ENCODE data around the gene MYCL. TPM values are rescaled to one million over a fixed set of nuclear protein-coding genes. Genes with fewer than 3 reads are reported as not detected.
A peak's percentile ranks its signal among the peaks of the same experiment; 100 is the strongest.

Gene MYCL
- total and polyA plus RNA-seq, 2 of the 13 experiments (the other 11 are each of a cell fraction or from before 2014, with no cell fraction given) = 0.31 to 1.7 TPM

DNA sequence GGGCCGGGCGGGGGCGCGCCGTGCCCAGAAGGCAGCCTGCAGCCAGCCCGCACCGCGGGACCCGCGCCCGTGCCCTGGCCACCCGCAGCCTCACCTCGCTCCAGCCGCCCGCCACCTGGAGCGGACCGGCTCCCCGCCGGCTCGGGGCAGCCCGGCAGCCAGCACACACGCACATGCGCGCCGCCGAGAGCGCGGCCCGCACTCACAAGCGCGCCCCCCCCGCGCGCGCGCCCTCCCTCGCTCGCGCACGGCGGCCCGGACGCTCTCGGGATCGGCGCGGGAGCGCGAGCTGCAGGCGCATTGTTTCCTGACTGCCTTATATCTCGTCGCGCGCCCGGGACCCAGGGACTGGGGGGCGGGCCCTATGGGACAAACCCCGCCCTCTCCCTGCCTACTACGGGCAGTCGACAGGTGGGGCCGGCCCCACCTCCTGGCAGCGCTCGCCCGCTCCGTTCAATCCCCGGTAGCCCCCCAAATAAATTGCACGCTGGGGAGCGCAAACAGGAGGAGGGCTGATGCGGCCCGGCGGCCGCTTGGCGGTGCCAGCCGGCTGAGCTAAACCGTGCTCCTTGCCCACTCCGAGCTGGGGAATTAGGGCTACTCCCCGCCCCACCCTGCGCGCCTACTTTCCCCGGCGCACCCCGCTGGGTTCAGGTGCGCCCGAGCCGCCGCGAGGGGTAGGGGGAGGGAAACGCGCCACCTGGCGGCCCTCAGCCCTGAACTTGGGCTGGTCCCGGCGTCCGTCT is at the start of gene MYCL (continued):
- TF ChIP-seq ZNF136 (CRISPR knock-in tag; IDR thresholded peaks at IDR 0.05; ENCODE audit: low read depth) (no peak), ZNF772 (CRISPR knock-in tag; IDR thresholded peaks at IDR 0.05) (no peak), ZNF335 (CRISPR knock-in tag; IDR thresholded peaks at IDR 0.05) (no peak), PHF5A (CRISPR knock-in tag; IDR thresholded peaks at IDR 0.05; ENCODE audit: low read depth, unreplicated experiment) (no peak), HNRNPL (IDR thresholded peaks at IDR 0.05; ENCODE audit: low read depth, low read length) (peak; percentile 63; the same call in 1 of the 2 replicates), PTBP1 (IDR thresholded peaks at IDR 0.05; ENCODE audit: low read depth, low read length, poor library complexity, severe bottlenecking) (no peak), ZNF589 (CRISPR knock-in tag; conservative IDR thresholded peaks at IDR 0.05) (no peak), TP53 (CRISPR knock-in tag; conservative IDR thresholded peaks at IDR 0.05) (0 out of 2 replicates have a peak, but pooled peaks have one; percentile 56), ZNF644 (CRISPR knock-in tag; IDR thresholded peaks at IDR 0.05; ENCODE audit: low read depth) (no peak), FOXC1 (CRISPR knock-in tag; IDR thresholded peaks at IDR 0.05; ENCODE audit: borderline replicate concordance) (peak; percentile 29; the same call in 1 of the 2 replicates), ZNF775 (CRISPR knock-in tag; IDR thresholded peaks at IDR 0.05; ENCODE audit: borderline replicate concordance) (no peak), ELF4 (CRISPR knock-in tag; IDR thresholded peaks at IDR 0.05; ENCODE audit: borderline replicate concordance) (no peak), ZNF263 (CRISPR knock-in tag; IDR thresholded peaks at IDR 0.05) (peak; percentile 63), ZNF552 (CRISPR knock-in tag; IDR thresholded peaks at IDR 0.05; ENCODE audit: borderline replicate concordance) (no peak), HNRNPLL (IDR thresholded peaks at IDR 0.05; ENCODE audit: low read depth, low read length, poor library complexity, severe bottlenecking) (peak; percentile 59), ZNF7 (CRISPR knock-in tag; IDR thresholded peaks at IDR 0.05) (no peak), ZSCAN9 (CRISPR knock-in tag; IDR thresholded peaks at IDR 0.05; ENCODE audit: borderline replicate concordance) (0 out of 2 replicates have a peak, but pooled peaks have one; percentile 40)
- TF ChIP-seq, protein P1, sequence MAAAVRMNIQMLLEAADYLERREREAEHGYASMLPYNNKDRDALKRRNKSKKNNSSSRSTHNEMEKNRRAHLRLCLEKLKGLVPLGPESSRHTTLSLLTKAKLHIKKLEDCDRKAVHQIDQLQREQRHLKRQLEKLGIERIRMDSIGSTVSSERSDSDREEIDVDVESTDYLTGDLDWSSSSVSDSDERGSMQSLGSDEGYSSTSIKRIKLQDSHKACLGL (CRISPR knock-in tag; IDR thresholded peaks at IDR 0.05) = peak; percentile 66
- TF ChIP-seq, protein P2, sequence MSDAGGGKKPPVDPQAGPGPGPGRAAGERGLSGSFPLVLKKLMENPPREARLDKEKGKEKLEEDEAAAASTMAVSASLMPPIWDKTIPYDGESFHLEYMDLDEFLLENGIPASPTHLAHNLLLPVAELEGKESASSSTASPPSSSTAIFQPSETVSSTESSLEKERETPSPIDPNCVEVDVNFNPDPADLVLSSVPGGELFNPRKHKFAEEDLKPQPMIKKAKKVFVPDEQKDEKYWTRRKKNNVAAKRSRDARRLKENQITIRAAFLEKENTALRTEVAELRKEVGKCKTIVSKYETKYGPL (CRISPR knock-in tag; IDR thresholded peaks at IDR 0.05) = no peak
- TF ChIP-seq, protein P3, sequence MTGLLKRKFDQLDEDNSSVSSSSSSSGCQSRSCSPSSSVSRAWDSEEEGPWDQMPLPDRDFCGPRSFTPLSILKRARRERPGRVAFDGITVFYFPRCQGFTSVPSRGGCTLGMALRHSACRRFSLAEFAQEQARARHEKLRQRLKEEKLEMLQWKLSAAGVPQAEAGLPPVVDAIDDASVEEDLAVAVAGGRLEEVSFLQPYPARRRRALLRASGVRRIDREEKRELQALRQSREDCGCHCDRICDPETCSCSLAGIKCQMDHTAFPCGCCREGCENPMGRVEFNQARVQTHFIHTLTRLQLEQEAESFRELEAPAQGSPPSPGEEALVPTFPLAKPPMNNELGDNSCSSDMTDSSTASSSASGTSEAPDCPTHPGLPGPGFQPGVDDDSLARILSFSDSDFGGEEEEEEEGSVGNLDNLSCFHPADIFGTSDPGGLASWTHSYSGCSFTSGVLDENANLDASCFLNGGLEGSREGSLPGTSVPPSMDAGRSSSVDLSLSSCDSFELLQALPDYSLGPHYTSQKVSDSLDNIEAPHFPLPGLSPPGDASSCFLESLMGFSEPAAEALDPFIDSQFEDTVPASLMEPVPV (CRISPR knock-in tag; IDR thresholded peaks at IDR 0.05) = no peak
- TF ChIP-seq, protein P4, sequence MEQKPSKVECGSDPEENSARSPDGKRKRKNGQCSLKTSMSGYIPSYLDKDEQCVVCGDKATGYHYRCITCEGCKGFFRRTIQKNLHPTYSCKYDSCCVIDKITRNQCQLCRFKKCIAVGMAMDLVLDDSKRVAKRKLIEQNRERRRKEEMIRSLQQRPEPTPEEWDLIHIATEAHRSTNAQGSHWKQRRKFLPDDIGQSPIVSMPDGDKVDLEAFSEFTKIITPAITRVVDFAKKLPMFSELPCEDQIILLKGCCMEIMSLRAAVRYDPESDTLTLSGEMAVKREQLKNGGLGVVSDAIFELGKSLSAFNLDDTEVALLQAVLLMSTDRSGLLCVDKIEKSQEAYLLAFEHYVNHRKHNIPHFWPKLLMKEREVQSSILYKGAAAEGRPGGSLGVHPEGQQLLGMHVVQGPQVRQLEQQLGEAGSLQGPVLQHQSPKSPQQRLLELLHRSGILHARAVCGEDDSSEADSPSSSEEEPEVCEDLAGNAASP (CRISPR knock-in tag; IDR thresholded peaks at IDR 0.05; ENCODE audit: borderline replicate concordance) = no peak; the same call in 1 of the 2 replicates
- TF ChIP-seq, protein P5, sequence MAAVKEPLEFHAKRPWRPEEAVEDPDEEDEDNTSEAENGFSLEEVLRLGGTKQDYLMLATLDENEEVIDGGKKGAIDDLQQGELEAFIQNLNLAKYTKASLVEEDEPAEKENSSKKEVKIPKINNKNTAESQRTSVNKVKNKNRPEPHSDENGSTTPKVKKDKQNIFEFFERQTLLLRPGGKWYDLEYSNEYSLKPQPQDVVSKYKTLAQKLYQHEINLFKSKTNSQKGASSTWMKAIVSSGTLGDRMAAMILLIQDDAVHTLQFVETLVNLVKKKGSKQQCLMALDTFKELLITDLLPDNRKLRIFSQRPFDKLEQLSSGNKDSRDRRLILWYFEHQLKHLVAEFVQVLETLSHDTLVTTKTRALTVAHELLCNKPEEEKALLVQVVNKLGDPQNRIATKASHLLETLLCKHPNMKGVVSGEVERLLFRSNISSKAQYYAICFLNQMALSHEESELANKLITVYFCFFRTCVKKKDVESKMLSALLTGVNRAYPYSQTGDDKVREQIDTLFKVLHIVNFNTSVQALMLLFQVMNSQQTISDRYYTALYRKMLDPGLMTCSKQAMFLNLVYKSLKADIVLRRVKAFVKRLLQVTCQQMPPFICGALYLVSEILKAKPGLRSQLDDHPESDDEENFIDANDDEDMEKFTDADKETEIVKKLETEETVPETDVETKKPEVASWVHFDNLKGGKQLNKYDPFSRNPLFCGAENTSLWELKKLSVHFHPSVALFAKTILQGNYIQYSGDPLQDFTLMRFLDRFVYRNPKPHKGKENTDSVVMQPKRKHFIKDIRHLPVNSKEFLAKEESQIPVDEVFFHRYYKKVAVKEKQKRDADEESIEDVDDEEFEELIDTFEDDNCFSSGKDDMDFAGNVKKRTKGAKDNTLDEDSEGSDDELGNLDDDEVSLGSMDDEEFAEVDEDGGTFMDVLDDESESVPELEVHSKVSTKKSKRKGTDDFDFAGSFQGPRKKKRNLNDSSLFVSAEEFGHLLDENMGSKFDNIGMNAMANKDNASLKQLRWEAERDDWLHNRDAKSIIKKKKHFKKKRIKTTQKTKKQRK (IDR thresholded peaks at IDR 0.05; ENCODE audit: low read length) = no peak
